T47D (cell line): Measurements from ENCODE around the gene NRARP.
"Not testable (repeated sequence)": the region's sequence is repeated elsewhere in the genome, so short reads cannot be mapped to it uniquely, and the experiment has no call there.

Source experiments
- DNase-seq, 2 experiments: peaks; one replicate each; pipeline versions ENCODE4 v3.0.0 to v3.0.0-alpha.2; 2011 to 2012; ENCODE audit warnings: low read depth in 1 of 2, low spot score in 1 of 2
- JUND ChIP-seq: IDR thresholded peaks from 2 replicates; pipeline ENCODE4 v1.6.1; 2012; ENCODE audit warnings: low read depth
- in situ Hi-C: cut with HindIII; loops from 2 replicates; pipeline ENCODE4 v1.10.0; 2016; ENCODE audit warnings: low sequenced_read_pairs, low pct_unique_long_range_greater_than_20kb

Gene NRARP

DNA sequence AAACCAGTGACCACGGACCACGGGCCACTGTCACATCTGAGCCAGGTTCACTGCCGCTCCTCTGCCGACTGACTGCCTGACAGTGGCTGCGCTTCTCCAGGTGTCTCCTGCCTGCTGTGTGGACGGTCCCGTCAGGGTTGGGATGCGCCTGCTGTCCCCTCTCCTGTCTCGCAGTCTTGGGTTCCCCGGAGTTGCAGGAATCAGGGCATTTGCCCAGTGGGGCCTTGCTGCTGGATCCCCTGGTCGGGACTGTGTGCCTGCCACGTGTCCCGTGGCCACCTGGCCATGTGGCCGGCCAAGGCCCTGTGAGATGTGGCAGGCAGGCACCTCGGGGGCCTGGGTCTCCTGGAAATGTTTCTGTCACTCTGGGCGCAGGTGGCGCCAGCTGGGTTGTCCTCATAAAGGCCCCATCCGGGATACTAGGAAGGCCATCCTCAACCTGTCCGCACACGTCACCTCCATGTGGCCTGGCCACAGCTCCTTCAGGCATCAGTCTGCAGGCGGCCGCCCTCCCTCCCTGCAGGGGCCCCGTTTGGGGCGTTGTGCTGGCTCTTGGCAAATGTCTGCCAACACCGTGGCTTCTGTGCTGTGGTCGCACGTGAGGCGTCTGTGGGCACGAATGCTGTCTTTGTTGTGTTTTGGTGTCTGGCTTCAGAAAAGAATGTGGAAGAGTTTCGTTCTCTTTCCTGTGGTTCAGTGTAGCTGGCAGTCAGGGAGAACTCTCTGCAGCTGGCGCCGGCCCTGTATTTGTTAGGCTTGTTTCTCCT is 31.0 kb downstream of the NRARP start:
- in situ Hi-C loops = no loop called here
- no peak for DNase-seq

GRCh38 chr9:137269231-137269772 is 32.8 kb downstream of the NRARP start:
- peak; percentile 88 to 93 for DNase-seq
- TF ChIP-seq JUND = no peak
- in situ Hi-C loops = no loop called here

More for the DNA sequence above, 31.0 kb downstream of the NRARP start:
- no peak for TF ChIP-seq JUND

DNA sequence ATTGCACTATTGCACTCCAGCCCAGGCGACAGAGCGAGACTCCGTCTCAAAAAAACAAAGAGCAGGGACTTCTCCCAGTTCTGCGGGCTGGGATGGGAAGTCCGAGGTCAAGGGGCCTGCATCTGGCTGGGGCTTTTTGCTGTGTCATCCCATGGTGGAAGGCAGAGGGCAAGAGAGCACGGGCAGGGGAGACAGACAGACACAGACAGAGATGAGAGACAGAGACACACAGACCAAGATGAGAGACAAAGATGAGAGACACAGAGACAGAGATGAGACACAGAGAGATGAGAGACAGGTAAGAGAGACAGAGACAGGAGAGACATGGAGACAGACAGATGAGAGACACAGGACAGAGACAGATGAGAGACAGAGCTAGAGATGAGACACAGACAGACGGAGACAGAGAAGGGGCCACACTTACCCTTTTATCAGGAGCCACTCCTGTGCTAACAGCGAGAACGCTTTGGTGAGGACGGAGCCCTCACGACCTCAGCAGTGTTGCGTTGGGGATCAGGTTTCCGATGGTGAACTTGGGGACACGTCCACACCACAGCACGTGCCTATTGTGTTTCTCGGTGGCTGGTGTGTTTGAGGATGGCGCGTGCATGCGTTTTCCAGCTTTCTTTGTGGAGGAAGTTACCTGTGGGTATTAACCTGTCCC is 33.4 kb downstream of the NRARP start:
- in situ Hi-C loops = no loop called here
- DNase-seq = no peak
- no peak for TF ChIP-seq JUND

DNA sequence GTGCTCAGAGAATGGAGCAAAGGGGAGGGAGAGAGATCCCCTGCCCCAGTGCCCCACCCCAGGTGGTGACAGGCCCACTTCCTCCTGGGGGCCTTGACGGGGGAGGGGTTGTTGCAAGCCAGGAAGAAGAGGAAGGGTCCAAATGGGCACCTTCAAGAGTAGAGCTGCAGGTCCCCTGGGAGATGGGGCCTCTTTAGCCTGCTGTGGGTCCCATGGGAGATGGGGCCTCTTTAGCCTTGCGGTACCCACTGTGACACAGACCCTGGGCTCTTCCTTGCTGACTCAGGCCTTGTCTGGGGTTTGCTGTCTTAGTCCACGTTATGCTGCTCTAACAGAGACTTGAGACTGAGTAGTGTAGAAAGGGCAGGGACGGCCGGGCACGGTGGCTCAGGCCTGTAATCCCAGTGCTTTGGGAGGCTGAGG is 34.1 kb downstream of the NRARP start:
- no peak for TF ChIP-seq JUND
- in situ Hi-C loops = no loop called here
- DNase-seq = no peak

DNA sequence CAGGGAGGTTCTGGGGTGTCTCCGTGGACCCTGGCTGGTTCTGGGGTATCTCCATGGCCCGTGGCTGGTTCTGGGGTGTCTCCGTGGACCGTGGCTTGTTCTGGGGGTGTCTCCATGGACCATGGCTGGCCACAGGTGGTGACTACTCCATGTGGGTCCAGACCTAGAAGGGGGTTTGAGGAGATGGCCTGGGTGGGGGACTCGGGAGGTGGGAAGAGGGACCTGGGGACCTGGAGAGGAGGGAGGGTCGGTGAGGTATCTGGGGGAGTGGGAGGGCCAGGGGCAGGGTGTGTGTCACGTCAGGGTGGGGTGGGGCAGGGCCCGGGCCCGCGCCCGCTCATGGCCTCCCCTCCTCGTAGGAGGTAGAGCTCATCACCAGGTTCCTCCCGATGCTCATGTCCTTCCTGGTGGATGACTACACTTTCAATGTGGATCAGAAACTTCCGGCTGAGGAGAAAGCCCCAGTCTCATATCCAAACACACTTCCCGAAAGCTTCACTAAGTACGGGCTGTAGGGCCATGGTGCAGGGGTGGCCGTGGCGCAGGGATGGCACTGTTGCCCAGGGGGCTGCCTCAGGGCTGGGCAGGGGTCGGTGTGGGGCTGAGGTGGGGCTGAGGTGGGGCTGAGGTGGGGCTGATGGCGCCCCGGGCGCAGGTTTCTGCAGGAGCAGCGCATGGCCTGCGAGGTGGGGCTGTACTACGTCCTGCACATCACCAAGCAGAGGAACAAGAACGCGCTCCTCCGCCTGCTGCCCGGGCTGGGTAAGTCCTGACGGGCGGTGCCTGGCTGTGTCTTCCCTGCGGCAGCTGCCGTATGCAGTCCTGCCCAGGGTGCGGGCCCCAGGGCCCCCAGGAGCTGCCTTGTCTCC is 35.3 kb downstream of the NRARP start:
- no peak for TF ChIP-seq JUND
- in situ Hi-C loops = no loop called here

DNA sequence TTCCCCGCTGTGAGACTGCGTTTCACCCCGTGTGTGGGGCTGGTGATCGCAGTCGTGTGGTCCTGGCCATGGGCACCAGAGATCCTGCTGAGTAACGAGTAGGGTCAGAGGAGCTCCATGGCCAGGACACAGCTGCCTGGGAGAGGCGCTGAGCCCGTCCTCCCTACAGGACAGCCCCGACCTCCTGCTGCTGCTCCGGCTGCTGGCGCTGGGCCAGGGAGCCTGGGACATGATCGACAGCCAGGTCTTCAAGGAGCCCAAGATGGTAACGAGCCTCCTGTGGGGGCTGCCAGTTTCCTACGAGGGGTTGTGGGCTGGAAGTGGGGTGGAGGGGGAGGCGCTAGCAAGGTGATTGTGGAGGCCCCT is 35.9 kb downstream of the NRARP start:
- TF ChIP-seq JUND = no peak
- no peak for DNase-seq
- in situ Hi-C loops = no loop called here

More for the DNA sequence above, 35.3 kb downstream of the NRARP start:
- DNase-seq = no peak

DNA sequence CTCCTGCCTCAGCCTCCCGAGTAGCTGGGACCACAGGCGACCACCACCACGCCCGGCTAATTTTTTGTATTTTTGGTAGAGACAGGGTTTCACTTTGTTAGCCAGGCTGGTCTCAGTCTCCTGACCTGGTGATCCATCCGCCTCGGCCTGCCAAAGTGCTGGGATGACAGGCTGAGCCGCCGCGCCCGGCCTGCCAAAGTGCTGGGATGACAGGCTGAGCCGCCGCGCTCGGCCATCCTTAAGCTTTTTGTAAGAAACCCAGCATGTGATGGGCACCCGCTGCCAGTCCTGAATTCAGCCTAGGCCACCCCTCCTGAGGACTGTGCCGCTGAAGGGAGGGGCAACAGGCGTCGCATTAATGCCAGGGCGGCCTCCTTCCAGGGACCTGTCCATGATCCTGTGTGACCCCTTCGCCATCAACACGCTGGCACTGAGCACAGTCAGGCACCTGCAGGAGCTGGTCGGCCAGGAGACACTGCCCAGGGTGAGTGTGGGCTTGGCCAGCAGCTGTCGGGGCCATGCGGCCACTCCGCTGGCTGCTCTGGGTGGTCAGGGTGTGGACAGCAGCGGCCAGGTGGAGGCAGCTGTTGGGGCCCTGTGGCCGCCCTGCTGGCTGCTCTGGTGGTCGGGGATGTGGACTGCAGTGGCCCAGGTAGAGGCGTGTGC is 36.4 kb downstream of the NRARP start:
- in situ Hi-C loops = no loop called here
- no peak for TF ChIP-seq JUND
- no peak for DNase-seq

GRCh38 chr9:137264067-137264466 is 38.0 kb downstream of the NRARP start:
- in situ Hi-C loops = no loop called here
- DNase-seq = no peak
- TF ChIP-seq JUND = no peak

- DNase-seq = no peak
- in situ Hi-C loops = no loop called here
- no peak for TF ChIP-seq JUND
Observed at GRCh38 chr9:137263506-137263905, 38.6 kb downstream of the NRARP start.

GRCh38 chr9:137262909-137263285 is 39.2 kb downstream of the NRARP start:
- DNase-seq = no peak
- in situ Hi-C loops = no loop called here
- TF ChIP-seq JUND = no peak

DNA sequence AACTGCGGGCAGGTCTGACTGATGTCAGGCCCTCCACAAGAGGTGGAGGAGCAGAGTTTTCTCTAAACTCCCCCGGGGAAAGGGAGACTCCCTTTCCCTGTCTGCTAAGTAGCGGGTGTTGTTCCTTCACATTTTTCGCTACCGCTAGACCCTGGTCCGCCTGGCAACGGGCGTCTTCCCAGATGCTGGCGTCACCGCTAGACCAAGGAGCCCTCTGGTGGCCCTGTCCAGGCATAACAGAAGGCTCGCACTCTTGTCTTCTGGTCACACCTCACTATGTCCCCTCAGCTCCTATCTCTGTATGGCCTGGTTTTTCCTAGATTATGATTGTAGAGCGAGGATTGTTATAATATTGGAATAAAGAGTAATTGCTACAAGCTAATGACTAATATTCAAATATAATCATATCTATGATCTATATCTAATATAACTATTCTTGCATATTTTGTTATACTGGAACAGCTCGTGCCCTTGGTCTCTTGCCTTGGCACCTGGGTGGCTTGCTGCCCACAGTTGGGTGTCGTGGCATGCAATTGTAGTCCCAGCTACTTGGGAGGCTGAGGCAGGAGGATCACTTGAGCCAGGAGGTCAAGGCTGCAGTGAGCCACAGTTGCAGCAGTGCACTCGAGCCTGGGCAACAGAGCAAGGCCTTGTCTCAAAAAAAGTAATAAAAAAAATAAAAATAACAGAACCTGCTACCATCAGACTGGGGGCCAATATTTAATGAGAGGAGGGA is 39.7 kb downstream of the NRARP start:
- in situ Hi-C loops = not testable (repeated sequence)
- peak in 1 of 2 experiments; percentile 62 for DNase-seq
